NB4 (cell line): ENCODE results near the gene TMEM130.

ENCODE experiments used
- POLR2A ChIP-seq: IDR thresholded peaks from 2 replicates; pipeline ENCODE4 v1.6.1; 2011; ENCODE audit warnings: mild to moderate bottlenecking; ENCODE audit not compliant: insufficient read length; ENCODE audit errors: extremely low read depth
- TF ChIP-seq, protein P1 (sequence below): IDR thresholded peaks from one replicate; pipeline ENCODE4 v1.5.1; 2012; ENCODE audit warnings: low read depth, low read length
- TF ChIP-seq, protein P2 (sequence below): IDR thresholded peaks from 2 replicates; pipeline ENCODE4 v1.6.1; 2011; ENCODE audit warnings: low read depth, low read length

DNA sequence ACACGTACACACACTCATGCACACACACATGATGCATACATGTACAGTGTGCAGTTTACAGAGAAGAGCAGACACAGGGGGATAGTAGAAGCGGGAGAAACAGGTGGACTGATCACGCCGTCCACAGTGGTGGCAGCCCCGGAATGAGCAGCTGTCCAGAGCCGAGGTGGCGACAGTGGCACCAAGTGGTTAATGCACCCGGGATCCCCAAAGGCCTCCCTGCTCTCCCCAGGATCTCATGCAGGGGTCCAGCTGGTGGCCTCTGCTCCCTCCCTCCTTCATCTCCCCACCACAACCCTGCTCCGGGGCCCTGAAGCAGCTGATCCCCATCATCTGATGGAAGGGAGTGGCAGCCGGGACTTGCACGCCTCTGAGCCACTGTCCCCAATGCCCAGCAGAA, 29.7 kb downstream of the TMEM130 start:
- TF ChIP-seq, protein P1, sequence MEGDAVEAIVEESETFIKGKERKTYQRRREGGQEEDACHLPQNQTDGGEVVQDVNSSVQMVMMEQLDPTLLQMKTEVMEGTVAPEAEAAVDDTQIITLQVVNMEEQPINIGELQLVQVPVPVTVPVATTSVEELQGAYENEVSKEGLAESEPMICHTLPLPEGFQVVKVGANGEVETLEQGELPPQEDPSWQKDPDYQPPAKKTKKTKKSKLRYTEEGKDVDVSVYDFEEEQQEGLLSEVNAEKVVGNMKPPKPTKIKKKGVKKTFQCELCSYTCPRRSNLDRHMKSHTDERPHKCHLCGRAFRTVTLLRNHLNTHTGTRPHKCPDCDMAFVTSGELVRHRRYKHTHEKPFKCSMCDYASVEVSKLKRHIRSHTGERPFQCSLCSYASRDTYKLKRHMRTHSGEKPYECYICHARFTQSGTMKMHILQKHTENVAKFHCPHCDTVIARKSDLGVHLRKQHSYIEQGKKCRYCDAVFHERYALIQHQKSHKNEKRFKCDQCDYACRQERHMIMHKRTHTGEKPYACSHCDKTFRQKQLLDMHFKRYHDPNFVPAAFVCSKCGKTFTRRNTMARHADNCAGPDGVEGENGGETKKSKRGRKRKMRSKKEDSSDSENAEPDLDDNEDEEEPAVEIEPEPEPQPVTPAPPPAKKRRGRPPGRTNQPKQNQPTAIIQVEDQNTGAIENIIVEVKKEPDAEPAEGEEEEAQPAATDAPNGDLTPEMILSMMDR: no peak
- TF ChIP-seq, protein P2, sequence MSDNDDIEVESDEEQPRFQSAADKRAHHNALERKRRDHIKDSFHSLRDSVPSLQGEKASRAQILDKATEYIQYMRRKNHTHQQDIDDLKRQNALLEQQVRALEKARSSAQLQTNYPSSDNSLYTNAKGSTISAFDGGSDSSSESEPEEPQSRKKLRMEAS: no peak
- no peak for TF ChIP-seq POLR2A
